Measurements from ENCODE around the gene LIPA.
"Not testable (repeated sequence)": the region's sequence is repeated elsewhere in the genome, so short reads cannot be mapped to it uniquely, and the experiment has no call there.

LIPA gene

GRCh38 chr10:89251409-89252224 lies at the start of gene LIPA:
Gene LIPA, minus strand, starts transcription at chr10:89251775. Its CDS starts 4,127 bp downstream, at chr10:89247648.
- in situ Hi-C loops (cut with HindIII; ENCODE audit: low sequenced_read_pairs): no loop called here

DNA sequence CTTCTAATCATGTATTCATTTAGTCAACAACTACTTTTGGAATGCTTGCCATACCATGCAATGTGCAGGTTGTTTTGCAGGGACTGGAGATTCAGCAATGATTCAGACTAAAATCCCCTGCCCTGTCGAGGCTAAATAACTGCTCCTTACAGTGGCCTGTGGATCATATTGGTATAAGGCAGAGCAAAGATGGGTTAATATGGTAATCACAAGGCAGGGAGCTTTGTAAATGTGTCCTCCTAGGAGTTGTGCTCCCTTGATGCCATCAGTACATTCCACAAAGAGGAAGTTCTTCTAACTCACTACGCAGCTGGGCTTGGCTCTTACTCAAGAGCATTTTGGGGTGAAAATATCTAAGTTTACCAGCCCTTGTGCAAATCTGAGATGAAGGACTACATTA lies 49.7 kb upstream of the LIPA start:
- in situ Hi-C loops (cut with HindIII; ENCODE audit: low sequenced_read_pairs): no loop called here

DNA sequence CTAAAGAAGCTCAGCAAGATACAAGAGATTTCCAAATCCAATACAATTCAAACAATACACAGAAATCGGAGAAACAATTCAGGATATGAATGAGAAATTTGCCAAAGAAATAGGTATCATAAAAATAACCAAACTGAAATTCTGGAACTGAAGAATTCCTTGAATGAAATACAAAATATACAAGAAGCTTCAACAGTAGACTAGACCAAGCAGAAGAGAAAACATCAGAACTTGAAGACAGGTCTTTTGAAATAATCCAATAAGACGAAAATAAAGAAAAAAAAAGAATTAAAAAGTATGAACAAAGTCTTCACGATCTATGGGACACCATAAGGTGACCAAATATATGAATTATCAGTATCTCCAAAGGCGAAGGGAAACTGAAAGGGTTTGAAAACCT lies 47.5 kb upstream of the LIPA start:
- in situ Hi-C loops (cut with HindIII; ENCODE audit: low sequenced_read_pairs): no loop called here

DNA sequence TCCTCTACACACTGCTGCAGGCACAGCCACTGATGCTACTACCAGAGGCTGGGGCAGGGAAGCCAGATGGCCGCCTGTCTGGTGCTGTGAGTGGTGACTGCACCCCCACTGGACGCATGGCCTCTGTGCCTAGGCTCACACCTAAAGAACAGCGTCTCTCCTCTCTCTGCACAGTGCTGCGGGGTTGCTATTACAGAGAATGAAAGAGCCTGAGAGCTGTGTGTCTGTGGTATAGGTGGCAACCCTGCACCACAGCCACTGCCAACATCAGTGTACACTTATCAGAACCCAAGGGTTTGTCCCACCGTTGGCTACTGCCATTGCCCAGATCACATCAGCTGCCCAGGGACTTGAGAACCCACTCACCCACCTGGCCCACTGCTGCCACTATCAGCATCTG lies 46.2 kb upstream of the LIPA start:
- in situ Hi-C loops (cut with HindIII; ENCODE audit: low sequenced_read_pairs): no loop called here

- in situ Hi-C loops (cut with HindIII; ENCODE audit: low sequenced_read_pairs): no loop called here
Measured at GRCh38 chr10:89297356-89297755, 45.8 kb upstream of the LIPA start.

- in situ Hi-C loops (cut with HindIII; ENCODE audit: low sequenced_read_pairs): no loop called here
Measured at GRCh38 chr10:89296220-89296648, 44.7 kb upstream of the LIPA start.

GRCh38 chr10:89295597-89295996 lies 44.0 kb upstream of the LIPA start:
- in situ Hi-C loops (cut with HindIII; ENCODE audit: low sequenced_read_pairs): no loop called here

GRCh38 chr10:89294721-89295239 lies 43.2 kb upstream of the LIPA start:
- in situ Hi-C loops (cut with HindIII; ENCODE audit: low sequenced_read_pairs): no loop called here

GRCh38 chr10:89285303-89285702 lies 33.7 kb upstream of the LIPA start:
- in situ Hi-C loops (cut with HindIII; ENCODE audit: low sequenced_read_pairs): not testable (repeated sequence)

DNA sequence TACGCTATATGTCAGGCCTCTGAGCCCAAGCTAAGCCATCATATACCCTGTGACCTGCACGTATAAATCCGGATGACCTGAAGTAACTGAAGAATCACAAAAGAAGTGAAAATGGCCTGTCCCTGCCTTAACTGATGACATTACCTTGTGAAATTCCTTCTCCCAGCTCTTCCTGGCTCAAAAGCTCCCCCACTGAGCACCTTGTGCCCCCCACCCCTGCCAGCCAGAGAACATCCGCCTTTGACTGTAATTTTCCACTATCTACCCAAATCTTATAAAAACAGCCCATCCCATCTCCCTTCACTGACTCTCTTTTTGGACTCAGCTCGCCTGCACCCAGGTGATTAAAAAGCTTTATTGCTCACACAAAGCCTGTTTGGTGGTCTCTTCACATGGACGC lies 33.1 kb upstream of the LIPA start:
- in situ Hi-C loops (cut with HindIII; ENCODE audit: low sequenced_read_pairs): not testable (repeated sequence)

- in situ Hi-C loops (cut with HindIII; ENCODE audit: low sequenced_read_pairs): no loop called here
Measured at GRCh38 chr10:89283936-89284475, 32.4 kb upstream of the LIPA start.

GRCh38 chr10:89283025-89283935 lies 31.7 kb upstream of the LIPA start:
- in situ Hi-C loops (cut with HindIII; ENCODE audit: low sequenced_read_pairs): no loop called here

GRCh38 chr10:89281606-89282395 lies 30.2 kb upstream of the LIPA start:
- in situ Hi-C loops (cut with HindIII; ENCODE audit: low sequenced_read_pairs): no loop called here

- in situ Hi-C loops (cut with HindIII; ENCODE audit: low sequenced_read_pairs): no loop called here
Measured at GRCh38 chr10:89280508-89280907, 28.9 kb upstream of the LIPA start.

- in situ Hi-C loops (cut with HindIII; ENCODE audit: low sequenced_read_pairs): no loop called here
Measured at GRCh38 chr10:89279421-89279869, 27.9 kb upstream of the LIPA start.

- in situ Hi-C loops (cut with HindIII; ENCODE audit: low sequenced_read_pairs): no loop called here
Measured at GRCh38 chr10:89278900-89279392, 27.4 kb upstream of the LIPA start.

- in situ Hi-C loops (cut with HindIII; ENCODE audit: low sequenced_read_pairs): no loop called here
Measured at GRCh38 chr10:89278034-89278535, 26.5 kb upstream of the LIPA start.

DNA sequence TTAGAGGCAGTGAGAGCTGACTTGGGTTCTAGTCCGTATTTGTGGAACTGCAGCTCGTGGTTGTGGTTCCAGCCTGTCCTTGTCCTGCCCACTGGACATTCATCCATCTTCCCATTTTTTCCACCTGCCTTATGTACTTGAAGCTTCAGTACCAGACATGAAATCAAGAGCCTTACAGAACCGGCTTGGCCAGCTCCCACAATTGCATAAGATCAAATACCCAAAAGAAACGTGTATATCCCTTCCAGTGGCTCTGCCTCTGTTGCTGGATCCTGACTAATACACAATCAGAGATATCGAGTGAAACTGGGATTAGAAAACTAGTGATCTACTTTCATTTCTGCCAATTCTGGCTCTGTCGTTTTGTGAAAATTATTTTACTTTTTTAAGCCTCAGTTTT lies 23.8 kb upstream of the LIPA start:
- in situ Hi-C loops (cut with HindIII; ENCODE audit: low sequenced_read_pairs): no loop called here

DNA sequence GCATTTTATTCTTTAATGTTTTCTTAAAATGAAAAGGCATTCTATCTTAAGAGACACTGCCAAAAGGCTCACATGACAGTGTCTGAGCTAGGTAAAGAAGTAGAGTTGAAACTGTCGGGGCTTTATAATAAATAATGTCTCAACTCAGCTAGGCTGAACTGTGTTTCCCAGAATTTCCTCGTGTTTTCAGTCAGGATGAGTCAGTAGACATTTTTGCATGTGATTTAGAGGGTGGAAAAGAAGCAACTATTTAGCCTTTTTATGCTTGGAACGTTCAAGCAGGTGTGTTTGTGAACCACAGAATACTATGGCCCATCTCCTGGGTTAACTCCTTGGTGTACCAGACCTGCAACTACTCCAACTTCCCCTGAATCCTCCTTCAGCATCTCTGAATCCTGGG lies 23.4 kb upstream of the LIPA start:
- in situ Hi-C loops (cut with HindIII; ENCODE audit: low sequenced_read_pairs): no loop called here

DNA sequence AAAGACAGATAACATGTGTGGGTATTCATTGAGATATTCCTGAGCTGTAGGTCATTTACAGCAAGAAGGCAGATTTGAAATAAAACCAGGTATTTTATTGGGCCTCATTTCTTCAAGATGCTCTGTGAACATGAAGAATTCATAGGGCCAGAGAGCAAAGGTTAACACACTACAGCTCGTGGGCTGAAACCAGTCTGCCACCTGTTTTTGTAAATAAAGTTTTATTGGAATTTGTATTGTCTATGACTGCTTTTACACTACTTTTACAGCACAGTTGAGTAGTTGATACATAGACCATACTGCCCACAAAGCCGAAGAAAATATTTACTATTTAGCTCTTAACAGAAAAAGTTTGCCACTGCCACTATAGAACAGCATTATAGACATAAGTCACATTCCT lies 22.1 kb upstream of the LIPA start:
- in situ Hi-C loops (cut with HindIII; ENCODE audit: low sequenced_read_pairs): no loop called here

Data from DLD1 (cell line).